Fibroblast of skin of scalp (primary cell): Measurements from ENCODE around the gene ARHGAP26.
A peak's percentile ranks its signal among the peaks of the same experiment; 100 is the strongest.
"Not testable (repeated sequence)": the region's sequence is repeated elsewhere in the genome, so short reads cannot be mapped to it uniquely, and the experiment has no call there.

Source experiments
- DNase-seq: peaks from one replicate; pipeline ENCODE4 v3.0.0-alpha.2; 2013

The ARHGAP26 gene

DNA sequence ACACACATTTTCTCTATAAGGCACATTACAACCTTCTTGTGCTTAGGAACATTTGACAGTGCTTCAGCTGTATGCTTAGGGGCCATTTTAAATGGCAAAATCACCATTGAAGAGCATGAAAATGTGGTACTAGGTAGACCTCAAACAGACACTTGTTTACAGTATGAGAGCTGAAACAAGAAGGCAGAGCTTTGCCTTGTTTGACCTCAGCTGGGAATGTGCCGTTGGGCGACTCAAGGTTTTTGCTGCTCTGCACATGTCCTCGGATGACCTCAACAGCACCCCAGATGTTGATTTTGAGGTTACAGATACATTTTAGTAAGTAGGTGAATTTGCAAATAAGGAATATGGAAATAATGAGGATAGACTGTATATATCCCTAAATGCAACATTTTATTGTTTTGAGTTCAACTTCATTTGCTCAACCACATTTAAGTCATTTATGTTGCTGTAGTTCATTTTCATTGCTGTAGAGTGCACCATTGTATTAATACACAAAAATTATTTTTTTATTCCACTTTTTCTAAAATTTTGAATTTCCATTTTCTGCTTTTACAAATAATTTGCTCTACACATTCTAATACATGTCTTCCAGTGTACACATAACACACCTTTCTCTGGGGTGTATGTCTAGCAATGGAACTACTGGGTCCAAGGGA lies 426.6 kb downstream of the ARHGAP26 start:
- DNase-seq = no peak

DNA sequence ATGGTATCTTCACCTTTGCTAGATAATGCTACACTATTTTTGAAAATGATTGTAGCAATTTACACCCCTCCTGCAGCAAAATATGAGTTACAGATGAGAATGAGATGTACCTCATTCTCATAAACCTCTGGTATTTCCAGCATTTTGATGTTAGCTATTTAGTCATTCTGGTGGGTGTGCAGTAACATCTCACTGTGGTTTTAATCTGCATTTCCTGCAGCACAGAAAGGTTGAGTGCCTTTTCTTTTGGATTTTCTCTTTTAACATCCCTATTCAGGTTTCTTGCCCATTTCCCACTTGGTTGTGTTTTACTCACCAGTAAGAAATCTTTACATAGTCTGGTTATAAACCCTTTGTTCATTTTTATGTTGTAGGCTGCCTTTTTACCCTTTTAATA lies 427.1 kb downstream of the ARHGAP26 start:
- peak; percentile 12 for DNase-seq

DNA sequence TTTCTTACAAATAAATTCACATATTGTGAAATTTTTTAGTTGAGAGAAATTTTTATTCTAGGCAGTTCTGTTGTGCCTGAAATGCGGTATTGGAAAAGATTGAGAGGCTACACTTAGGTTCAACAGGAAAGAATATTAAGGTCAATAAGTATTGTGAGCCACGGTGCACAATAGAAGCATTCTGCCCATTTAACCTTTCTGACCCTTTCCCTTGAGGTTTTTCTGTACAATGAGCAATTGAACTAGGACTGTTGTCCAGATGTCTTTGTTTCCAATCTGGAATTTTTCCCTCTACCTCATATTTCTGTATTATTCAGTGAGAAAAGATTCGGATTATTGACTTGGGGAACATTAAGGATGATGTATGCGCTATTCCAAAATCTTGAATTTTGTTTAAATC lies 428.2 kb downstream of the ARHGAP26 start:
- no peak for DNase-seq

DNA sequence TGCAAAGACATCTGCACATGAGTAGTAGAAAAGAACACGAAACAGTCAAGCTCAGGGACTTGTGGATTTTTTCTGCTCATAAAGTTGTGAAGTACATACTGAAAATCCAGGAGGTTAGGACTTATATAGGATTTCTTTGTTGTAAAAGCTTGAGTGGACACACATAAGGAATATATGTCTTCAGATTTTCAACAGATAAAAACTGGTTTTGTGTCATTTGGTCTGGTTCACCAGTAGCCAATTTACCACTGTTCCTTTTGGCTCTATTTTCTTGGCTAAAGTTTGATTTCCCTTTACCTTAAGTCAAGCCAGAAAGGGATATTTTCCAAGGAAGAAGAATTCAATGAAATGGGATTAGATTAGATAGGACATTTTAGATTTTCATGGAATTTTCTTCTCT lies 429.0 kb downstream of the ARHGAP26 start:
- no peak for DNase-seq

DNA sequence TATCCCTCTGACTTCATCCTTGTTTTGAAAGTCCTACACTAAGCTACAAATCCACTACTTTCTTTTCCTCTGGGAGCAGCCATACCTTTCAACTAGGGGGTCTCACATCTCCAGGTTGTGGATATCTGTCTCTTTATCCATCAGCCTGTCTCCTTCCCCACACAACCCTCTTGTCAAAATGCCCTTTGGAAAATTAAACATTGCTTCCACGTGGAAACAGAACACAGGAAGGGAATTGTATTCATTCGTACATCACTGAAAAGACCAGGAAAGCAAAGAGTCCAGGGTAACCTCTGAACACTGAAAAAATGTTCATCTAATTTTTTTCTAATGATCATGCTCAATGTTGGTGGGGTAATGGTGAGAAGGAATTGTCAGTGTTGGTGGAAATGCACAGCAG lies 429.7 kb downstream of the ARHGAP26 start:
- no peak for DNase-seq

DNA sequence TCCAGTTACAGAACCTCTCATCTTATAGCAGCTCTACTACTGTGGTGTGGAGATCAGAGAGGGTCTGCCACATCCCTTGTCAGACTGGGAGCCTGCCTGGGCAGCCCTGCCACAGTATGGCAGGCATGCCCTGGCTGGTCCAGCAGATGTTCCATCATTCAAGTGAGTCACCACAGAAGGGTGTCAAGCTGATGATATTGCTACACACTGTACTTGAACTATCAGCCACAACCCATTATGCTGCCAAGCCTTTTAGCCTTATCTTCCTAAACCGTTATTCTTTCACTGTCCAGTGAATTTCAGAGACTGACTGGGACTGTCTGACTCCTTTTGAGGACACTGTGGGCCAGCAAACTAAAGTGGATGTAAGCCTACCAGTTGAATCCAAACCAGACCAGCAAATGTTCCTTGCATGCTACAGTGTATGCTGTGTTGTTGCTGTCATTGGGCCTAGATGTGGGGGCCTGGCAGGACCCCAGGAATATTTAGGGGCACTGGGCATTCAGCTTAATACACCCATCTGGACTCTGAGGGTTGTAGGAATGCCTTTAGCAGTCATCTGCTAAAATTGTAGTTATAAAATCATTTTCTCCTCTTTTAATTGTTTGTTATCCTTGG lies 430.7 kb downstream of the ARHGAP26 start:
- peak; percentile 51 for DNase-seq

DNA sequence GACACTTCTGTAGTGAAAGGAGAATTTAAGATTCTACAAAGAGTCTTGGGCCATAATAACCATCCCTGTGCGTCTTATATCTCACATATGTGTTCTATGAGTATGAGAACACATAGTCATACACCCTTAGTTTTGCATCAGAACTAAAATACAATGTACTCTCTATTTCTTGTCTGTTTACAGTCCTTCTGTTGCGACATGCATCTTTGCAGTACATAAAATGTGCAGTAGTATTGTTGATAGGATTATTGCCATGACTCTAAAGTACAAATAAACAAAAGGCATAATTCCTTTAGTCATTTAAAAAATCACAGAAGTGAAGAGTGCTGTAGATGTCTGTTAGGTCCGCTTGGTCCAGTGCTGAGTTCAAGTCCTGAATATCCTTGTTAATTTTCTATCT lies 431.4 kb downstream of the ARHGAP26 start:
- no peak for DNase-seq

DNA sequence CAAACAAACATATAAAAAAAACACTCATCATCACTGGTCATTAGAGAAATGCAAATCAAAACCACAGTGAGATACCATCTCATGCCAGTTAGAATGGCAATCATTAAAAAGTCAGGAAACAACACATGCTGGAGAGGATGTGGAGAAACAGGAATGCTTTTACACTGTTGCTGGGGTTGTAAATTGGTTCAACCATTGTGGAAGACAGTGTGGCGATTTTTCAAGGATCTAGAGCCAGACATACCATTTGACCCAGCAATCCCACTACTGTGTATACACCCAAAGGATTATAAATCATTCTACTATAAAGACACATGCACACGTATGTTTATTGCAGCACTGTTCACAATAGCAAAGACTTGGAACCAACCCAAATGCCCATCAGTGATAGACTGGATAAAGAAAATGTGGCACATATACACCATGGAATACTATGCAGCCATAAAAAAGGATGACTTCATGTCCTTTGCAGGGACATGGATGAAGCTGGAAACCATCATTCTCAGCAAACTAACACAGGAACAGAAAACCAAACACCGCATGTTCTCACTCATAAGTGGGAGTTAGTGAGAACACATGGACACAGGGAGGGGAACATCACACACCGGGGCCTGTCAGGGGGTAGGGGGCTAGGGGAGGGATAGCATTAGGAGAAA lies 433.3 kb downstream of the ARHGAP26 start:
- not testable (repeated sequence) for DNase-seq

DNA sequence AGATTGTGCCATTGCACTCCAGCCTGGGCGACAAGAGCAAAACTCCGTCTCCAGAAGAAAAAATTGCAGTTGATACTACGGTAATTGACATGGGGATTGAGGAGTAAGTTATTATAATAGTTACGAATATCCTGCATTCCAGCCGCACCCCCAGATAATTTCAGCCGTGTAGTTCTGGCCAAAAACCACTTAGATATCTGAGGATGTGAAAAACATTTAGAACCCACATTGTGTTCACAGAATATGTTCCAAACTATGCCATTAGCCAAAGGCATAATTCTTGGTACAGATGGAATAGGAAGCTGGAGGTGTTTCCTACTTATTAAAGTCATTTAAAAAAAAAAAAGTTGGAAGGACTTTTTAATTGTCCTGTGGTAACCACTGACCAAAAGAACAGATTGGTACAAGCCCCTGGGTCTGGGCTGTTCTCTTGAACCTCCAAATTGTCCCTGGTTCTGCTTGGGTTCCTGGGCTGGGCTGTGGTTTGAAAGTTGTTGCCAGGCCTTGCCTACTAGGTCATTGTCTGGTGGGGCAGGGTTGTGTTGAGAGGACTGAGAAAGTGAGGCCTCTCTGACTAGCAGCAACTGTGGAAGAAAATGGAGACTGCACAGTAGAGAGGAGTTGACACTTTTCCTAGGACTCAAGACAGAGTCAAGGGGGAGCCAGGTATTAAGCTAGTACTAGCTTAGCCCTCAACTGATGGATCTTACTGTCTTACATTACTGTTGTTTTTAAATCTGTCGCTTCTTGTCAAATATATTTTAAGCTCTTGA lies 434.5 kb downstream of the ARHGAP26 start:
- DNase-seq = peak; percentile 11

DNA sequence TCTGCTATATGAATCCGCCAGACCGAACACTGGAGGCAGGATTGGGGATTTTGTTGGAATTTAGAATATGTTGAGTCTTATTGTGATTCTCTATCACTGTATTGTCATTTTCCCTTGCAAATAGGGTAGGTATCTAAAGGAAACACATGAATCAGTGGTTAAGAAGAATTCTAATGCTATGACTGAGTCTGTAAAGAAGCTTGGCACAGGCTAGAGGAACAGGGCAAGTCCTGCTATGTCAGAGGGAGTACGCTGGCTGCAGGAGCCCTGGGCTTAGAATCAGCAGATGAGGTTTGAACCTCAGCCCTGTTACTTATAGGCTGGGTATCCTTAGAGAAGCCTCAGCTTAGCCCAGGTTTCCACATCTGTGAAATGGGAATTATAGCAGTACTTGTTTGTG lies 435.2 kb downstream of the ARHGAP26 start:
- peak; percentile 96 for DNase-seq

DNA sequence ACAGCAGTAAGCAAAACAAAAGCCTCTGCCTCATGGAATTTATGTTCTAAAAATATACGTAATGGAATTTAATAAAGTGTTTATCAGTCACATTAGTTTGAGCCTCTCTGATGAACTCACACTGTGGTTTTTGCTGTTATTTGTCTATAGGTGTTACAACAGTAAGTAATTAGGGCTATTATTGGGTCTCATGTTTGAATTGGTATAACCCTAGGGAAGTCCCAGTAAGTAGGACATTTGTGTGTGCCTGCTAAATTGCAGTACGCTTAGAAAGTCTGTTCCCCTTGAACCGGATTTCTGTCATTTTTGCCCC lies 435.7 kb downstream of the ARHGAP26 start:
- no peak for DNase-seq

DNA sequence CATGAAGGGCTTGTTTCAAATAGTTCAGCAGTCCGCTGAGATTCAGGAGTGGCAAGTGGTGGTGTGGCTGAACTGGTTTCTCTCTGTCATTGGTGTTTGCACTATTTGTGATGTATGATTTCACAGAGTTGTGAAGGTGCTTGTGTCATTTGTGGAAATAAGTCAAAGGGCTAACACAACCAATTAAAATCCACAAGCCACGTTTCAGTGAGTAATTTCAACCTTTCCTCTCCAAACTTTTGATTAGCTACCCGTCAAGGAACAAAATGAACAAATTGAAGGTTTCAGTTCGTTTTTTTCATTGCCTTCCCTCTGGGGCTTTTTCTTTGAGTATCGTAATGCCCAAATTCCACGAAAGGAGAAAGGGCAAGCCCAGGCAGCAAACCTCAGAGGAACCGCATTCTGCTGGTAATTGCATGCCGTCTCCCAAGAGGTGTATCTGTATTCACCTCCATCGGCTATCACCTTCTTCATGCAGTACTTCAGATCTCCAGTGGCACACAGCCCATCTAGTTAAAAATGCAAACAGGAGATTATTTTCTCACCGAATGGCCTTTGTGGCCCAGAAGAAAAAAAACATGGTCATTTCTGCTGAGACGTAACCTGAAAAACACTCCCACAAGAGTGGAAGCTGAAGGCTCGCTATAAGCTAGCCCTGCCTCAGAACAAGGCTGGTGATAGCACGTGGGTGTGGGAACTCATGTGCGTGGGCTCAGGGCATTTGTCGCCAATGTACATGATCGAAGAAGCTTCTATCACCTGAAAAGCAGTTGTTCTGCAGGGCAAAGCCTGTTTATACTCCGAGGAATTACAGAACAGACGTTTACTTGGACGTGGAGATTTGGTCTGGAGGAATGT lies 436.2 kb downstream of the ARHGAP26 start:
- DNase-seq = no peak

DNA sequence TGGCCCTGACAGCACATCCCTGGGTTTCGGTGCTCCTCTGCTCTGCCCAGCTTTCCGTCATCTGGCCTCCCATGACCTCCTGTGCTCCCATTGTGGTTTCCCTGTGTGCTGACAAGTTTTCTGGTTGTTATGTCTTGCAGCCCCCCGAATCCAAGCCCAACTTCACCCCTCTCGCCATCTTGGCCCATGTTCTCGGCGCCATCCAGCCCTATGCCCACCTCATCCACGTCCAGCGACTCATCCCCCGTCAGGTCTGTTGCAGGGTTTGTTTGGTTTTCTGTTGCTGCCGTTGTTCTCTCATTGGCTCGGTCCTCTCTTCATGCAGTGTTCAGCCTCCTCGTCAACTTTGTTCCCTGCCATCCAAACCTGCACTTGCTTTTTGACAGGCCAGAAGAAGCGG lies 436.9 kb downstream of the ARHGAP26 start:
- no peak for DNase-seq

DNA sequence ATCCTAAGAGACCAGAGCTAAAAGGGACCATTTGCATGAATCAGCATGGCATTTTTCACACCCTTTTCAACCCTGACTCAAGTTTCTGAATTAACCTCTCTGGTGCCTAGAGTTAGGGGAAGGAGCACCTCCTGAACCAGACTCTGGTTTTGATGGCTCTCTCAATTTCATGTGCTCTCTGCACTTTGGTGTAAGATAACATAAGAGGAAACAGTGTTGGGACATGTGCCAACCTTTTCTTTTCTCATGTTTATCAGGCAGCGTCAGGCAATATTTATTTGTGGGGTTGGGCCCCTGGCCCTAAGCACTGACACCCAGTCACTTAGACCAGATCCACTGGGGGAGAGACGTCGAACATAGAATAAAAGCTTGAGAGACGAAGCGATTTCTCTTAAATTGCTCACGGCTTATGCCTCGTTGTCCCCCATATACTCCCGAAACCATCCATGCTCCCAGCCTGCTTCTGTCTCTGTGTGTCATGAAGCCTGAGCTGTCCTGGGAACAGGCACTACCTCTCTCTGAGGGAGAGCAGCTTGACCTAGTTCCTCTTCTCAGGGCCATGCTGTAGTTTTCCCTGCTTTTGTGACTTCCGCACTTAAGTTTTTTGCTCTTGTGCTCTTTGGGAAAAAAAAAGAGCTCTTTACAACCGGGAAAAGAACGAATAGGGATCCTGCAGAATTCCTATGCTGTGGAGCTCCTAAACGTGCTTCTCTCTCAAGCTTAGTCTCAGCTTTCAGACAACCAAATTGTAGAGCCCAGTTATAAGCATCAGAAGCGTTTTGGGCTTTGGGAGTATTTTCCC lies 437.6 kb downstream of the ARHGAP26 start:
- no peak for DNase-seq

DNA sequence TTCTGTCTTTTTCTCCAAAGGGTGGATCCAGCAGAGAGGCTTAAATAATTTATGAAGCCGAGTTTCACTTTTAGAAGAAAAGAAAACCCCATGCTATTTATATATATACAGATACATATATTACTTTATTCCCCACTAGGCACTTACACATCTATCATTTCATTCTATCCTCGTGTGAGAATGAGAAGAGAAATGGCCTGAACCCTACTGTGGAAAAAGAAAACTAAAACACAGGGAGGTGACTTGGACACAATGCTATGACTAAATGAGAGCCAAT lies 438.1 kb downstream of the ARHGAP26 start:
- DNase-seq = no peak

DNA sequence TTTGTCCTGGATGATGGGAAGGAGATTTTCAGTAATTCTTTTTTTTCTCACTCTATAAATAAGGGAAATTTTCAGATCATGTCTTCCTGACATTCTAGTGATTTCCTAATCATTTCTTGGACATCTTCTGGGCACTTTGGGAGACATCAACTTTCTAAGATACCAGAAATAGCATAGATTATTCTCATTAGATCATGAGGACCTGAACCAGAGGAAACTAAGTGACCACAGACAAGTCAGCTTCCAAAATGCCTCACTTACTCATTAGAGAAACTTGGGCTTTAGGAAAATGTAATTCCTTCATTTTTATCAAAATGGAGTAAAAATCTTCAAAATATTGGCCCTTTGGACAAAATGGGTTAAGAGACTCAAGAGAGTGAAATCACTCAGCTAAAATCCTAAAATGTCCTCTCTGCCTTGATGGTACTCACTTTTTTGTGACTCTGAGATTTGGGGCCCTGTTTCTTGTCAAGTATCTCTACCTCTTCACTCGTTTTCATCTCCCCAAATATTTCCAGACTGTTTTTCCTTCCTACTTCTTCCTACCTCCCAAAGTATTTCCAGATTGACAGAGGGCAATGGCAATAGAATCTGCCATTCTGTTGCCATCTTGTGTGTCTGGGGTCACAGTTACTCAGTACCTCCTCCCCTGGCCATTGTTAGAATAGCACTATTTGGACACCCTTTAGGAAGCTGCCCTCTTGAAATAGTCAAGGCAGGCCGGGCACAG lies 438.8 kb downstream of the ARHGAP26 start:
- peak; percentile 47 for DNase-seq

DNA sequence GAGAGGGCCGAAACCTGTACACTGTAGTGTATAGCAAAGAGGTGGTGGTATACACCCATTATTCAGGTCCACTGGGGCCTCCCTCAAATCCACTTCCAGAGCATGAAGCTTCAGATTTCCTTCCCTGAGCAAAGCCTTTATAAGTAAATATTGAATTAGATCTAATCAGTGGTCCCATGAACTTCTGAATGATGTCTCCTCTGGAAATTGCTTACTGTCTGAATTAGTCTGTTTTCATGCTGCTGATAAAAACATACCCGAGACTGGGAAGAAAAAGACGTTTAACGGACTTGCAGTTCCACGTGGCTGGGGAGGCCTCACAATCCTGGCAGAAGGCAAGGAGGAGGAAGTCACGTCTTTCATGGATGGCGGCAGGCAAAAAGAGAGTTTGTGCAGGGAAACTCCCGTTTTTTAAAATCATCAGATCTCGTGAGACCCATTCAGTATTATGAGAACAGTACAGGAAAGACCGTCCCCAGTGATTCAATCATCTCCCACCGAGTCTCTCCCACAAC lies 439.8 kb downstream of the ARHGAP26 start:
- no peak for DNase-seq

DNA sequence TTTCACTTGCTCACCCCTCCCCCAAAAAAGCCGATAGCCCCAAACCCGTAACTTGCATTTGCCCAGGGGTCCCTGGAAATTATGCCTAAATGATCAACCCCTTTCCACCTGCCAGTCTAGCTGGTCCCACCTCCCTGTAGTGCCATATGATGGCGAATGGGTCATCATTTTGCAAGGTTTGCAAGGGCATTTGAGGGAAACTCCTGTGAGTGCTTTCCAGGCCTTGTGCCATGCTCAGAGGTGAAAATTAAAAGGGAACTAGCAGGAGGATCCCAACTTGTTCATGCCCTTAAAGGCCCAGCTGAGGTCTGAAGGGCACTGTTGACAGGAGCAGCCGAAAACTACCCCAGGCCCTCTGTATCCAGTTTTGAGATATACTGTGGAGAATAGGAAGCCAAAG lies 440.4 kb downstream of the ARHGAP26 start:
- no peak for DNase-seq

DNA sequence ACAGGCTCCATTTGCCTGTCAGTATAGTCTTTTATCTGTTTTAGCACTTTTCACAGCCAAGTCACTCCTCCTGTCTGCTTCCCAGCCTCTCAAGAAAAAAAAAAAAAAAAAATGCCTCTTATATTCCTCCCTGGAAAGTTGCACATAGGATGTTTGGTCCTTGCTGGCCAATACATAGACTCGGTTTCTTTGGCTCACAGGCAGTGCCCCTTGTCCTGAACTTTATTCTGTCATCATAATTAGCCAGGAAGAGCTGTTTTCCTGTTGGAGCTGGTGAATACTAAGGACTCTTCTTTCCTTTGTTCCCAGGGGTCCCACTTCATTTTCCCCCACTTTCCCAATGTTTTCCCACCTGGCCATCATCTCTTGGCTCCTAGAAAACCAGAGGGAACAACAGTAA lies 442.1 kb downstream of the ARHGAP26 start:
- no peak for DNase-seq

DNA sequence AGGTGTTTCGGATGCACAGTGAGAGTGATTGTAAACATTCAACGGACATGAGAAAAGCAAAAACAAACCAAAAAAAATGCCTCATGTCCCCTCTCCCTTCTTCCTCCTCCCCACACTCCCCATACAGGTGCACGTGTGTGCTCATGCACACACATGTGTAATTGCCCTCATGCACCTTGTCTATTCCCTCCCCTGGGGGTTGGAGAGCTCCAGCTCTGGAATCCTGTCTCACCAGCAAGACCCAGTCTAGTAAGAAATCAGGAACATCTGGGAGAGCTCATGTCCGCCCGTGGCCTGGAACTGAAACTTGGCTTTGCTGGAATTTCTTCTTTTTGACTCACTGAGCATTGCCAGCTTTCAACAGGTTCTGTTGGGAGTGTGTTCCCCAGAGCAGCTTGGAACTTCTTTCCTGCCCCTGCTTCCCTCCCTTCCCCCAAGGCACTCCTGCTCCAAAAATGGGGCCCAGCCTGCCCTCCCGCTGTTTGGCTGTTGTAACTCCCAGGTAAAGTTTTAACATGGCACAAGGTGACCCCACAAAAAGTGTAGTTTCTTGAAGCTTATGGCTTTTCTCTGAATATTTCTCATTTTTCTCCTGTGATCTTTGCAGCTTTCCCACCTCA lies 443.2 kb downstream of the ARHGAP26 start:
- peak; percentile 71 for DNase-seq
